GM21717 (cell line): ENCODE results near the gene LTBP3.
A peak's percentile ranks its signal among the peaks of the same experiment; 100 is the strongest.

Experiments used
- ATAC-seq: cut with Tn5 transposase; IDR thresholded peaks from one replicate; pipeline ENCODE4 v1.9.1; 2021; ENCODE audit warnings: mild to moderate bottlenecking, moderate library complexity; ENCODE audit not compliant: unreplicated experiment

Gene LTBP3

GRCh38 chr11:65498727-65498976 is 59.5 kb downstream of the LTBP3 start:
- ATAC-seq: no peak

- peak; percentile 1 for ATAC-seq
These were observed 60.0 kb downstream of the LTBP3 start for GRCh38 chr11:65498042-65498726.

DNA sequence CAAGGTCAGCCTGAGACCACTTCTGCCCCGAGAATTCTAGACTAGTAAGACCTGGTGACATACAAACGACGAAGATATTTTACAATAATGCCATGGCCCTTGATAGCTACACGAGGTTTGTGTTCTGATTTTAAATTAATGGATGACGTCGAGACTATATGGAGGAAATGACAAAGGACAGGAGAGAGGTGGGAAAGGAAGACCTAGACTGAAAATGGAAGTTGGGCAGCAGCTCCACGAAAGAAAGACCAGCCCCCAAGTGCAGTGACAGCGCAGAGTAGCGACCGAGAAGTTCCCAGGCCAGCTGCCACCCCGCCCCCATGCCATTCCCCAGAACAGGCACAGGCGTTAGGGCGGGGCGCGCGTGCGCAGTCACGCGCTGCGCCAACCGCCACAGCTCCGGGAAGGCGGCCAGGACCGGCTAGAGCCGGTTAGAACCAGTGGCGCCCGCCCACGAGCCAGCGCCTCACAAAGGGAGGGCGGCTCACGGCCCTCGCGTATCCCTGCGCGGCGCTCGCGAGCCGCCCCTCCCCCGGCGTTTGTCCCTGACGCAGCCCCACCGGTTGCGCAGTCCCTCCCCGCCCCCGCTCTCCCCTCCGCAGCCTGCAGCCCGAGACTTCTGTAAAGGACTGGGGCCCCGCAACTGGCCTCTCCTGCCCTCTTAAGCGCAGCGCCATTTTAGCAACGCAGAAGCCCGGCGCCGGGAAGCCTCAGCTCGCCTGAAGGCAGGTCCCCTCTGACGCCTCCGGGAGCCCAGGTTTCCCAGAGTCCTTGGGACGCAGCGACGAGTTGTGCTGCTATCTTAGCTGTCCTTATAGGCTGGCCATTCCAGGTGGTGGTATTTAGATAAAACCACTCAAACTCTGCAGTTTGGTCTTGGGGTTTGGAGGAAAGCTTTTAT is 60.8 kb downstream of the LTBP3 start:
- ATAC-seq: peak; percentile 51

- no peak for ATAC-seq
These were observed 61.6 kb downstream of the LTBP3 start for GRCh38 chr11:65496304-65497140.

- no peak for ATAC-seq
These were observed 64.6 kb downstream of the LTBP3 start for GRCh38 chr11:65493367-65494176.

DNA sequence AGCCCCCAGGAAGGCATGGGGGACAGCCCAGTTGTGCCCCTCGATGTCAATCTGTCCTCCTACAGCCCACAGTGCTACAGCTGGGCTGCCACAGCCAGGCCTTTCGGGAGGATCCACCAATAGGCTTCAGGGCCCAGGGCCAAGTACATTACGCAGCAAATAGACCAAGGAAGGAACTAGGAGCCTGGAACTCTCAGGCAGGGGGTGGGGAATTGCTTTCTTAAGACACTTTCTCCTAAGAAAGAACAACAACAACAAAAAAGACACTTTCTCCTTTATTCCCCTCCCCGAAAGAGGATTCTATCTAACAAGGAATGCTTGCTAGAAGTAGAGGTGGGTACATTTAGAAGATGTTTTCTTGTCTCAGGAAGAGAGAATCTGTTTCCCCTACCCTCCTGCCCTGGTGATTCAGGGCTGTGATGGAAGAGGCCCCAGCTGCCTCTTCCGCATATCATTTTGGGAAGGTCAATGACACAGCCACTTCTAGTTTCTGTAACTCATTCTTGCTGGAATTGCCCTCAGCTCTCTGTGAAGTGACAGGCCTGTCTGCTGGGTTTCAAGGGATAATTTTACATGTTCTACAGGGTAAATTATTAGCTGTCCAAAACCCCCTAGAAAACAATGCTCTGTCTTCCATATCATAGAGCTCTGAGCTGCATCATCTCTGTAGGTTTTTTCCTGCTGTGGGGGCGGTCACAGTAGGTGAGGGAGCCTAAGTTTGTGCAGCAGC is 65.4 kb downstream of the LTBP3 start:
- no peak for ATAC-seq

DNA sequence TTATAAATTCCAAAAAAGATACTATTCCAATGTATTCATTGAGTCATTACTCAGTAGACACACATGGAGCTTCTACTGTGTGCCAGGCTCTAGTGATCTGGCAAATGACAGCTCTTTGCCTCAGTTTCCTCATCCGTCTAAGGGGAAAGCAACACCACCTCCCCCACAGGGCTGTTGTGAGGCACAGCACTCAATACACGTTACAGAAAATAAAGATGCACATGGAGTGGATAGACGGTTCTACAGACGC is 65.8 kb downstream of the LTBP3 start:
- no peak for ATAC-seq

DNA sequence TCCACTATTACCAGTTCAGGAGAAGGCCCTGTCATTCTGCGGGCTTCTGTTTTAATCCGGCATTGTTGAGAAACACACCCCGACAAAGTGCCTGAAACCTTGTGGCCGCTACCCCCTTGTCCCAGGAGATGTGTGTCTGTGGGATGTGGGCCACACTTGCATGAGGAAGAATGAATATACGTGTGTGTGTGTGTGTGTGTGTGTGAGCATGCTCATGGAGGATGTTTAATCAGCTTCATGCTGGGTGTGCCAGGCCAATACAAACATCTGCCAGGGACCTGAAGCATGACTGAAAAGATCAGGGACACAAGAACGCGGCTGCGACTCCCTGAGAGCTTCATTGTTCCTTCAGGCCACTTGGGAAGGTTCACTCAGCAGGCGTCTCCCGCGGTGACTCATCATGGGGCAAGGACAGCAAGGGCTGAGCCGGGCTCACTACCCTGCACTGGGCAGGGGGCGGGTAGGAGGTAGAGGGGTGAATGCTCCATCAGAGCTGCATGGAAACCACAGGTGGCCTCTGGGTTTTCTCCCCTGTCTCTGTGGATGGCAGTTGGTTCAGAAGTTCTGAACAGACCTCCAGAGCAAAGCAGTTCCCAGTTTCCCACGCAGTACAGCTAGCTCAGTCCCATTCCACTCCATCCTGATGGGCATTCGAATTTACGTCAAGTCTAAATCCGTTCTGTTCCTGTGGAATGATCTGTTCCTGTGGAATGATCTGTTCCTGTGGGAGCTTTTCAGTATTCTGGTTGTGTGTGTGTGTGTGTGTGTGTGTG is 66.4 kb downstream of the LTBP3 start:
- ATAC-seq: no peak

GRCh38 chr11:65491163-65491465 is 67.0 kb downstream of the LTBP3 start:
- no peak for ATAC-seq

DNA sequence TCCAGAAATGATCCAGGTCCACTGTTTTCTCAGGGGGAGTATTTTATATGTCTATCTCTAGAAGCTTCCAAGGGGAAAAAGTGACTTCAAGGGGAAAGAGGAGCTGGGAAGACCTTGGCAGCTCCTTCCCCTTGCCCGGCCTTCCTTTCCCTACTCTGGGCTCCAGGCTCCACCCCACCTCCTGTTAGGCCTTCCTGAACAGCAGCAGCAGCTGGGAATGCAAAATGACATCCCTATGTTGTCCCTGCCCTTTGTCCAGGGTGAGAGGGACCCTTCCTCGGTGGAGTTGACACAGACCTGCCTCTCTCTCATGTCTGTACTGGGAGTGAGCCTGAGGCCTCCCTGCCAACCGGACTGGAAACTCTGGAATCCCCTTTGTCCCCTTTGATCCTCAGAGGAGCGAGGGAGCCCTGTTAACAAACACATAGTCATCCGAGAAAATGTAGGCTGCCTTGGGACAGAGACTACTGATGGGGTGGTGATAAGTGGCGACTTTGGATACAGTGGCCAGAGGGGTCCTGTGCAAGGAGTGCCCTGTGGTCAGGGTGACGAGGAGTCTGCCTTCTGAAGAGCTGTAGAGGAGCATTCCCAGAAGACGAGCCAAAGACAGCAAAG is 68.3 kb downstream of the LTBP3 start:
- no peak for ATAC-seq

- ATAC-seq: no peak
These were observed 69.0 kb downstream of the LTBP3 start for GRCh38 chr11:65489035-65489705.
